Measurements from ENCODE around the gene CHAF1B.

DNA sequence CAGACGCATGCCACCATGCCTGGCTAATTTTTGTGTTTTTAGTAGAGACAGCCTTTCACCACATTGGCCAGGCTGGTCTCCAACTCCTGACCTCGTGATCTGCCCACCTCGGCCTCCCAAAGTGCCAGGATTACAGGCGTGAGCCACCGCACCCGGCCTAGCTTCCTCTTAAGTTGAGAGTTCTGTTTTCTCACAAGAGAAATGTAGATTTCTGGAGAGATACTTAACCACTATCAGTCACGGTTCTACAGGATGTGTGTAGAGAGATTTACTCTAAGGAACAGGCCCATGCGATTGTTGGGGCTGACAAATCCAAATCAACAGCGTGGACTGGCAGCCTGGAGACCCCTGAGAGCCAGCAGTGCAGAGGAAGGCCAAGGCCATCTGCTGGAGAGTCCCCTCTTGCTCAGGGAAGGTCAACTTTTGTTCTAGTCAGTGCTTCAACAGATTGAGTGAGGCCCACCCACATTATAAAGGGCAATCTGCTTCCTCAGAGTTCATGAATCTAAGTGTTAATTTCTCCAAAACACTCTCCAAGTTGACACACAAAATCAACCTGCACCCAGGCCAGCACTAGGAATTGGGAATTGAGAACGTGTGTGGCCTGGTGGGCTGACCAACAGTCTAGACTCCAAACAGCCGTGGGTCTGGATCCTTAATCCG is 38.7 kb downstream of the CHAF1B start:
- TF ChIP-seq POLR2A (IDR thresholded peaks at IDR 0.05; ENCODE audit: low read length) (no peak), GATA1 (IDR thresholded peaks at IDR 0.05; ENCODE audit: low read depth, low read length) (no peak)

All from erythroblast (primary cell).